Brain microvascular endothelial cell (primary cell): ENCODE results near the gene CTNNA3.
A peak's percentile ranks its signal among the peaks of the same experiment; 100 is the strongest.

Source experiments
- DNase-seq: peaks from one replicate; pipeline ENCODE4 v3.0.0-alpha.2; 2020
- H3K27ac ChIP-seq: fragments of 250-450 bp; sonication (Bioruptor Pico); 2 replicates; pipeline ENCODE4 v1.5.1; 2020; ENCODE audit warnings: mild to moderate bottlenecking, moderate library complexity
- H3K27me3 ChIP-seq: fragments of 250-450 bp; sonication (Bioruptor Pico); replicated peaks from 2 replicates; pipeline ENCODE4 v1.5.1; 2020; ENCODE audit warnings: mild to moderate bottlenecking
- H3K36me3 ChIP-seq: fragments of 250-450 bp; sonication (Bioruptor Pico); replicated peaks from 2 replicates; pipeline ENCODE4 v1.5.1; 2020; ENCODE audit warnings: mild to moderate bottlenecking
- H3K4me3 ChIP-seq: 2 replicates; pipeline ENCODE4 v1.5.1; 2011; ENCODE audit warnings: low read depth, mild to moderate bottlenecking, control low read depth, low read length, moderate library complexity
- in situ Hi-C: cut with HindIII; loops from 2 replicates; pipeline ENCODE4 v1.10.0; 2017; ENCODE audit warnings: low sequenced_read_pairs, low pct_ligation_motif_present
- TF ChIP-seq, protein P1 (sequence below): IDR thresholded peaks from 2 replicates; pipeline ENCODE4 v1.5.1; 2011; ENCODE audit warnings: low read depth, mild to moderate bottlenecking, moderate library complexity, low read length, control low read depth, inconsistent platforms; ENCODE audit errors: missing control alignments

Gene CTNNA3

DNA sequence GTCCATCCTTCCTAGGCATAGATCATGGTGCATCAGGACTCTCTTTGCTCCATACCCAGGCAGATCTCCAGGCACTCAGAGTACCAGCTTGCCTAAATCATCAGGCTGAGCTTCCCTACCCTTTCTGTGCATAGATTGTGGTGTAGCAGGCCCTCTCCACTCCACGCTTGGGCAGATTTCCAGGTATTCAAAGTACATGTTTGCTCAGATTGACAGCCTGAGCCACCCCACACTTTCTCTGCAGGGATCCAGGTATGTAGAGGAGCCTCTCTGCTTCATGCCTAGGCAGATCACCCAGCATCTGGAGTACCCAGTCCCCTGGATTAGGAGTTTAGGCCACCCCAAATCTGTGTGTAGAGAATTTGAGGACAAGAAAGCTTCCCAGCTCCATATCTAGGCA is 1727.6 kb downstream of the CTNNA3 start:
- in situ Hi-C loops, result no loop called here
- Histone ChIP-seq H3K4me3 (no peak overlapping the region), H3K27me3 (no peaks in the 10 kb centered on the region)

DNA sequence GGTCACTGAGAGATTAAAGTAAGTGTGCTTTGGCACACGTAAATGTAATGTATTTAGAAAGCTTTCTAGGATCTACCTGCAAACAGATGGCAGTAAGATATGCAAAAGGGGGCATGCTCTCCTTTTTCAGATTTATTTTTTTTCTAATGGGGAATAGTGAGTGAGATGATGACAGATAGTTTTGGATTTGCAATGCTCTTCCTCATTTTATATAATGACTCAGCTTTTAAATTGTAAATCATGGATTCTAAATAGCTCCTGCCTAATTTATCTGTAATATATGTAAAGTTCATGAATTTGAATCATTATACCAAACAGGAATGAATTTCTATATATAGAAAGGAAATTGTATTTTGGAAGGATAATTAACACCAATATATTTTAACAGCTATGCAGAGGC is 1731.8 kb downstream of the CTNNA3 start:
- no peak for DNase-seq
- Histone ChIP-seq H3K27me3 (no peaks in the 10 kb centered on the region), H3K36me3 (no peaks in the 10 kb centered on the region), H3K27ac (no peak overlapping the region), H3K4me3 (no peak overlapping the region)
- in situ Hi-C loops, result no loop called here
- TF ChIP-seq, protein P1, sequence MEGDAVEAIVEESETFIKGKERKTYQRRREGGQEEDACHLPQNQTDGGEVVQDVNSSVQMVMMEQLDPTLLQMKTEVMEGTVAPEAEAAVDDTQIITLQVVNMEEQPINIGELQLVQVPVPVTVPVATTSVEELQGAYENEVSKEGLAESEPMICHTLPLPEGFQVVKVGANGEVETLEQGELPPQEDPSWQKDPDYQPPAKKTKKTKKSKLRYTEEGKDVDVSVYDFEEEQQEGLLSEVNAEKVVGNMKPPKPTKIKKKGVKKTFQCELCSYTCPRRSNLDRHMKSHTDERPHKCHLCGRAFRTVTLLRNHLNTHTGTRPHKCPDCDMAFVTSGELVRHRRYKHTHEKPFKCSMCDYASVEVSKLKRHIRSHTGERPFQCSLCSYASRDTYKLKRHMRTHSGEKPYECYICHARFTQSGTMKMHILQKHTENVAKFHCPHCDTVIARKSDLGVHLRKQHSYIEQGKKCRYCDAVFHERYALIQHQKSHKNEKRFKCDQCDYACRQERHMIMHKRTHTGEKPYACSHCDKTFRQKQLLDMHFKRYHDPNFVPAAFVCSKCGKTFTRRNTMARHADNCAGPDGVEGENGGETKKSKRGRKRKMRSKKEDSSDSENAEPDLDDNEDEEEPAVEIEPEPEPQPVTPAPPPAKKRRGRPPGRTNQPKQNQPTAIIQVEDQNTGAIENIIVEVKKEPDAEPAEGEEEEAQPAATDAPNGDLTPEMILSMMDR, result no peak

More for the DNA sequence above, 1727.6 kb downstream of the CTNNA3 start:
- Histone ChIP-seq H3K36me3 (no peaks in the 10 kb centered on the region), H3K27ac (no peak overlapping the region)
- no peak for DNase-seq
- TF ChIP-seq, protein P1, result no peak

DNA sequence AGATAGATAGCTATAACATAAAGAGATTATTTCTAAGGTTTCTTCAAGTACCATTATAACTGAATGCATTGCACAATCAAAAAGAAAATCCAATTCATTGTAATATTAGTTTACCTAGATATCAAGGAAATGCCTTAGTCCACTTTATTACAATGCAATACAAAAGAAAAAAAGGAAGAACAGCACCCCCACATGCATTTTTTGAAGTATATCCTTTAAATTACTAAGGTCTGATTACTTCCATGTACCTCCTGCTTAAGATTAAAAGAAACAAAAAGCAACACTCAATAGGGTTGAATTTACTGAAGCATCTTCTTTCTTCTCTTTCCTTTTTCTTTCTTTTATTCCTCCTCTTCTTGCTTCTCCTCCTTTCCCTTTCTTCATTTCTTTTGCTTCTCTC is 1743.9 kb downstream of the CTNNA3 start:
- DNase-seq, result no peak
- Histone ChIP-seq H3K27me3 (no peaks in the 10 kb centered on the region), H3K36me3 (no peaks in the 10 kb centered on the region), H3K4me3 (no peak overlapping the region), H3K27ac (no peak overlapping the region)
- TF ChIP-seq, protein P1, result no peak
- in situ Hi-C loops, result no loop called here

DNA sequence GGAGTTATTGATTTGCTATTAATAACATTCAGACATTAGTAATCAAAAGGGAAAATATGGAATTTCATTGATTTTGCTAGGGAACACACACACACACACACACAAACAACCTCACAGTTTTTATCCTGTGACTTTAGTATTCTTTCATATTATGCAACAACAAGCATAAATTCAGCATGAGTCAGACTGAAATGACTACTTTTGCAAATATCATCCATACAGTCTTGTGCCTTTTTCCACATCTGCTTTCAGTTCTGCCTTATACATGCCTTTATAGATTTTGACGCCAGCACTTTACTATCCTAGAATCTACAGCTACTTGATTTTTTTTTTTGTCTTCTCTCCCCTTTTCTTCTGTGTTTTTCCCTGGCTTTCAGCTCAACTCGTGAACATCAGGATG is 1745.9 kb downstream of the CTNNA3 start:
- no peak overlapping the region for H3K4me3 ChIP-seq
- no peak overlapping the region for H3K27ac ChIP-seq
- H3K36me3 ChIP-seq, result no peaks in the 10 kb centered on the region
- in situ Hi-C loops, result no loop called here
- H3K27me3 ChIP-seq, result no peaks in the 10 kb centered on the region
- DNase-seq, result peak; percentile 20
- TF ChIP-seq, protein P1, result no peak

DNA sequence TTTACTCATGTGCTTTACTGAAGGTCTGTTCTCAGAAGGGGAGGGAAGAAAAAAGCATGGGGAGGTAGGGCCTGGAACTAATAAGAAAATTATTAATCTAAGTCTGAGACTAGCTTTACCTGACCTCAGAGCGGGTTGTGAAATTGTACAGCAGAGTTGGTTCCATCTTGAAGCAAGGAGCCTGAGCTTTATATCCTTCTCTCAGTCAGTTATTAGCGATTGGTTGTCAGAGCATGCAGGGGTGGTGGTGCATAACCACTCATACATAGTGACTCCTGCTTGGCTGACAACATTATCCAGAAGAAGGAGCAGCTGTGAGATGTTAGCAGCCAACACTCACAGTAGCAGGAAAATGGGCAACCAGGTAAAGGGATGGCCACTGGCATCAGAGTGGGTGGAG is 1746.5 kb downstream of the CTNNA3 start:
- H3K27me3 ChIP-seq, result no peaks in the 10 kb centered on the region
- DNase-seq, result no peak
- no peak overlapping the region for H3K4me3 ChIP-seq
- H3K27ac ChIP-seq, result no peak overlapping the region
- TF ChIP-seq, protein P1, result no peak
- no peaks in the 10 kb centered on the region for H3K36me3 ChIP-seq
- in situ Hi-C loops, result no loop called here

DNA sequence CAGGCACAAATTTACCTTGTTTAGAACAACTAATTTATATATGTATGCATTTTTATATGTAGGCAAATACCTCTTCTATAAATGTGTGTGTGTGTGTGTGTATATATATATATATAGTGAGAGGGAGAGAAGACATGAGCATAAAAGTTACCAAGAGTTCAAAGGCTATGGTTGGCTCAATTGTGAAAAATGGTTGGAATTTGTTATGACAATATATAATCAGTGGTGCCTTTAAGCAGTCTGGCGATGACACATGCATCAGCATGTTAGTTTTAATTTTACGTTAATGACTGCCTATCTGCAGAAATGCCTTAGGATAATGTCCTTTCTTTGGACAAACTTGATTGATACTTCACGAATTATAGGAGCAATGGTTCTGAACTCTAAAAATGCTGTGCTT is 1750.9 kb downstream of the CTNNA3 start:
- Histone ChIP-seq H3K27ac (no peak overlapping the region), H3K36me3 (no peaks in the 10 kb centered on the region), H3K27me3 (no peaks in the 10 kb centered on the region), H3K4me3 (no peak overlapping the region)
- in situ Hi-C loops, result no loop called here
- peak; percentile 55 for DNase-seq
- TF ChIP-seq, protein P1, result no peak
